GM06990 (cell line): ENCODE results near the gene THADA.

ENCODE experiments used
- DNase-seq: peaks from one replicate; pipeline ENCODE4 v3.0.0-alpha.2; 2011; ENCODE audit not compliant: insufficient read length; ENCODE audit errors: extremely low read depth
- H3K27me3 ChIP-seq: replicated peaks from 2 replicates; pipeline ENCODE4 v1.6.0; 2011; ENCODE audit warnings: low read length; ENCODE audit not compliant: control insufficient read depth, insufficient read depth
- H3K36me3 ChIP-seq: 2 replicates; pipeline ENCODE4 v1.5.1; 2011; ENCODE audit warnings: low read length; ENCODE audit not compliant: control insufficient read depth, insufficient read depth
- H3K4me3 ChIP-seq: replicated peaks from 2 replicates; pipeline ENCODE4 v1.5.1; 2011; ENCODE audit warnings: low read depth, mild to moderate bottlenecking, control low read depth, low read length
- TF ChIP-seq, protein P1 (sequence below): IDR thresholded peaks from 2 replicates; pipeline ENCODE4 v1.5.1; 2011; ENCODE audit warnings: low read length, control low read depth, mild to moderate bottlenecking, inconsistent platforms; ENCODE audit not compliant: insufficient read depth, poor library complexity, severe bottlenecking

THADA gene

DNA sequence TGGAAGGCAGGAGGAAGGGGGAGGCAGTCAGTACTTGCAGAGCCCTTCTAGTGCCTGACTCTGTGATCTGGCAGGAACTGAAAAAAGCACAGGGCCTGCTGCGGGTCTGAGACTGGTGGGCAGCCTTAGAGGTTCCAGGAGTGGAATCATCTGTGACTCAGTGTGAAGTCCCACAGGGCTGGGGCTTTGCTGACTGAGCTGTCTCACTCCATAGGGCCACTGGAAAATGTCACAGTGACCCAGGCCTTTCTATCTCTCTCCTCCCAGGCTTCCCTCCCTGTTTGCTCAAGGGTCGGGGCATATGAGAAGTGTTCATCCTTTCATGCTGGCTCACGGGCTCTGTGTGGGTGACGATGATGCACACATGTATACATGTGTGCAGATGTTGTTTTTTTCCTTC lies 322.3 kb downstream of the THADA start:
- DNase-seq = no peak
- H3K27me3 ChIP-seq = no peaks in the 10 kb centered on the region
- peaks cover 11% of the 10 kb centered on the region for H3K36me3 ChIP-seq
- H3K4me3 ChIP-seq = no peak overlapping the region
- TF ChIP-seq, protein P1, sequence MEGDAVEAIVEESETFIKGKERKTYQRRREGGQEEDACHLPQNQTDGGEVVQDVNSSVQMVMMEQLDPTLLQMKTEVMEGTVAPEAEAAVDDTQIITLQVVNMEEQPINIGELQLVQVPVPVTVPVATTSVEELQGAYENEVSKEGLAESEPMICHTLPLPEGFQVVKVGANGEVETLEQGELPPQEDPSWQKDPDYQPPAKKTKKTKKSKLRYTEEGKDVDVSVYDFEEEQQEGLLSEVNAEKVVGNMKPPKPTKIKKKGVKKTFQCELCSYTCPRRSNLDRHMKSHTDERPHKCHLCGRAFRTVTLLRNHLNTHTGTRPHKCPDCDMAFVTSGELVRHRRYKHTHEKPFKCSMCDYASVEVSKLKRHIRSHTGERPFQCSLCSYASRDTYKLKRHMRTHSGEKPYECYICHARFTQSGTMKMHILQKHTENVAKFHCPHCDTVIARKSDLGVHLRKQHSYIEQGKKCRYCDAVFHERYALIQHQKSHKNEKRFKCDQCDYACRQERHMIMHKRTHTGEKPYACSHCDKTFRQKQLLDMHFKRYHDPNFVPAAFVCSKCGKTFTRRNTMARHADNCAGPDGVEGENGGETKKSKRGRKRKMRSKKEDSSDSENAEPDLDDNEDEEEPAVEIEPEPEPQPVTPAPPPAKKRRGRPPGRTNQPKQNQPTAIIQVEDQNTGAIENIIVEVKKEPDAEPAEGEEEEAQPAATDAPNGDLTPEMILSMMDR = no peak

DNA sequence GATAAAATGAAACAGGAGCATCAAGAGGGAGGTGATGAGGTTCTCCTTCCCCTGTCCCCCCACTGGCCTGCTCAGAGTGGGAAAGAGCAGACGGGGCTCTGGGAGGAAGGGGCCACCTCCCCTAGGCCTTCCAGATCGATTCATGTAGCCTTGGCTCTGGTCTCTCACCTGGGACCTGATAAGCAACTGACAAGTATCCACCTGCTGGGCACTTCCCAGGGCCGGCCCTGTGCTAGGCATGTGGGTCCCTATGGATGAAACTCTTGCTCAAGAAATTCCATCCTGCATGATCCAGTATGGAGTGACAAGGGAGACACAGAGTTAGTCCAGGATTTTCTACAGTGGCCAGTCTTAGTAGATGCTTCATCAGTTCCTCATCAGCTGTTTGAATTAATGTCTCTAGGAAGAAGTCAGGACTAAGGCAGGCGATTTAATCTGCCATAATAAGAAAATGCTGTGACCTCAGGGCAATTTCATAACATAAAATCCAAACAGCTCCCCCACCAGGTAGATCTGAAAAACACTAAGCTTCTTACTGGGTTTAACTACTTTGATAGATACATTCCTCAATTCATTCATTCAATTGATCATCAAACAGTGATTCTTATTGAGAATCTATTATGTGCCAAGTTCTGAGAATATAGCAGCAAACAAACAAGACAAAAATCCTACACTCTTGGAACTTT lies 324.8 kb downstream of the THADA start:
- Histone ChIP-seq H3K27me3 (no peaks in the 10 kb centered on the region), H3K36me3 (peaks cover 11% of the 10 kb centered on the region), H3K4me3 (no peak overlapping the region)
- TF ChIP-seq, protein P1 = no peak
- DNase-seq = no peak

DNA sequence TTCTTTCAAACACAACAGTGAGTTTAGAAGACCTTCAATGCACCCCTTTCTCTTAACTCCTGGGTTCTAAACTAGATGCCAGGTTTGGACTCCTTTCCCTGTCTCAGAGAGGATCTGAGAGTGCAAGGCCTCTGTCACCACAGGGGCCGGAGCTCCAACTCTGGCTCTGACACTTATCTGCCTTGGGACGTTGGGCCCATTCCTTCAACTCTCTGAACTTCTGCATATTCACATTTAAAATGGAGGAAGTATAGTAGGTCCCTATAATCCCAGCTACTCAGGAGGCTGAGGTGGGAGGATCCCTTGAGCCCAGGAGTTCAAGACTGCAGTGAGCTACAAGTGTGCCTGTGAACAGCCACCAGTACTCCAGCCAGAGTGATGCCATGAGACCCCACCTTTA lies 325.4 kb downstream of the THADA start:
- Histone ChIP-seq H3K4me3 (no peak overlapping the region), H3K36me3 (peaks cover 11% of the 10 kb centered on the region), H3K27me3 (no peaks in the 10 kb centered on the region)
- TF ChIP-seq, protein P1 = no peak
- DNase-seq = no peak

DNA sequence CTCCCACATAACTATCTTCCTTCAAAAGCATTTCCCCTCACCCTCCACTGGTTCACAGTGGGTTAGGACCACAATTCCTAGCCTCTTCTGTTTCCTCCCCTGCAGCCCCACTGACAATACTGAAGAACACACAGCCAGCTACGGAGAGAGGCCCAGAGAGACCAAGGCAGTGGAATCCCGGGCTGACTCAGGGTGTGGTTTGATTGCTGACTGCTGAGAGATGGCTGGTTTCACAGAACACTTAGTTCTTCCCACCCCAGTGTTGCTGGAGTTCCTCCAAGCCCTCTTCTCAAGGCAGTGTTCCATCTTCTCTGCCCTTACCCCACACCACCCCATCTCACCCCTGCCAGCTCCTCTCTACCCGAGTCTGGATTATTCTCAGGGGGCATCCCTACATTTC lies 326.1 kb downstream of the THADA start:
- no peak for DNase-seq
- TF ChIP-seq, protein P1 = no peak
- no peak overlapping the region for H3K4me3 ChIP-seq

DNA sequence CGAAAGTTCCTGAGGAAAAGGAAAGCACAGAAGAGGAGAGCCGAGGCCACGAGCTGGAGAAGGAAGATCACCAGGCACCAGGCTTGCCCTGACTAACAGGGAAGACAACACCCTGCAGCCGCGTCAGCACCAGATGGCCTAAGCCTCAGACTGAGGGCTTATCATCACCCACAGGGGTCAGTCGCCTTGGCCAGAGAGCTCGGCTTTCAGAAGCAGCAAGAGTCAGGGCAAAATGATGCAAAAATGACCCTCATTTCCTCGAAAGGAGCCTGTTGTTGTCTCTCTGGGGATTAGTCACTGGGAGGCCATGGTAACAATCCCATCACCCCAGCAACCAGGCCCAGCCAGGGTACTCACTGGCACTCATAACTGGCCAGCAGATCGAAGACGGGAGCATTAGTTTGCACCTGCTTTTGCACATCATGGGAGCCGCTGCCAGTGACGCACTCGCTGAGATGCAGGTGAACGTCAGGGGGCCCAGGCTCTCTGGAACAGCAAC lies 326.7 kb downstream of the THADA start:
- TF ChIP-seq, protein P1 = no peak
- Histone ChIP-seq H3K4me3 (no peak overlapping the region), H3K36me3 (peaks cover 11% of the 10 kb centered on the region), H3K27me3 (no peaks in the 10 kb centered on the region)
- no peak for DNase-seq

More for the DNA sequence above, 326.1 kb downstream of the THADA start:
- Histone ChIP-seq H3K27me3 (no peaks in the 10 kb centered on the region), H3K36me3 (peaks cover 11% of the 10 kb centered on the region)
